IMR-90 (cell line): ENCODE data around the gene SETD3. TPM values are rescaled to one million over a fixed set of nuclear protein-coding genes. Genes with fewer than 3 reads are reported as not detected.

ENCODE experiments used
- ATAC-seq: fragments of 200-7000 bp; cut with Tn5 transposase; 2 replicates; pipeline ENCODE4 v1.9.1; 2020; ENCODE audit warnings: low read depth, mild to moderate bottlenecking, moderate library complexity
- BruUV-seq: library from RNA; stranded (reverse); fragments of 400-500 nt; replicated peaks from 2 replicates; lab custom pipeline; 2021; lab: Mats Ljungman, UMichigan
- CTCF ChIA-PET: fragments of 300-600 bp; formaldehyde crosslinking; extraction: SDS; loops from one replicate; lab custom pipeline; 2021; ENCODE audit warnings: antibody characterized with exemption; lab: Yijun Ruan, JAX
- POLR2A ChIA-PET: fragments of 300-600 bp; sonication (Branson Sonifier 250); formaldehyde crosslinking; loops from one replicate; lab custom pipeline; 2022; ENCODE audit warnings: antibody characterized with exemption; ENCODE audit not compliant: unreplicated experiment; lab: Charles Lee
- DNase-seq: peaks from one replicate; pipeline ENCODE4 v3.0.0; 2013
- H2AFZ ChIP-seq: replicated peaks from 2 replicates; pipeline ENCODE3; 2013; ENCODE audit warnings: low read length, mild to moderate bottlenecking; ENCODE audit not compliant: poor library complexity
- H2AK5ac ChIP-seq: 2 replicates; pipeline ENCODE4 v1.6.1; 2013; ENCODE audit warnings: low read depth, low read length, inconsistent platforms
- H2AK9ac ChIP-seq: replicated peaks from 2 replicates; pipeline ENCODE3; 2013; ENCODE audit warnings: mild to moderate bottlenecking, low read depth, low read length, moderate library complexity; ENCODE audit not compliant: poor library complexity
- H2BK120ac ChIP-seq: 2 replicates; pipeline ENCODE4 v1.6.1; 2013; ENCODE audit warnings: low read depth, low read length, inconsistent platforms
- H2BK15ac ChIP-seq: 3 replicates; pipeline ENCODE4 v1.6.1; 2013; ENCODE audit warnings: low read depth, low read length, inconsistent platforms
- H2BK20ac ChIP-seq: 2 replicates; pipeline ENCODE4 v1.6.1; 2013; ENCODE audit warnings: low read depth, mild to moderate bottlenecking, inconsistent platforms, low read length, moderate library complexity
- H2BK5ac ChIP-seq: 2 replicates; pipeline ENCODE4 v1.6.1; 2013; ENCODE audit warnings: mild to moderate bottlenecking, low read depth, low read length, inconsistent platforms; ENCODE audit not compliant: poor library complexity, severe bottlenecking
- H3K14ac ChIP-seq: replicated peaks from 2 replicates; pipeline ENCODE4 v1.6.1; 2013; ENCODE audit warnings: low read depth, low read length, inconsistent platforms
- H3K18ac ChIP-seq: 2 replicates; pipeline ENCODE4 v1.6.1; 2013; ENCODE audit warnings: low read depth, low read length, control low read depth
- H3K23ac ChIP-seq: 2 replicates; pipeline ENCODE4 v1.6.1; 2013; ENCODE audit warnings: low read depth, low read length, inconsistent platforms
- H3K27ac ChIP-seq: 2 replicates; pipeline ENCODE4 v1.5.1; 2013; ENCODE audit warnings: mild to moderate bottlenecking, control low read depth, low read length; ENCODE audit not compliant: insufficient read depth
- H3K27me3 ChIP-seq: 2 replicates; pipeline ENCODE4 v1.6.1; 2013; ENCODE audit warnings: low read length; ENCODE audit not compliant: control insufficient read depth, insufficient read depth
- H3K36me3 ChIP-seq: 2 replicates; pipeline ENCODE4 v1.6.1; 2013; ENCODE audit warnings: low read length, mixed read lengths; ENCODE audit not compliant: control insufficient read depth, insufficient read depth
- H3K4ac ChIP-seq: 2 replicates; pipeline ENCODE4 v1.6.1; 2013; ENCODE audit warnings: low read depth, low read length, inconsistent platforms
- H3K4me1 ChIP-seq: 2 replicates; pipeline ENCODE4 v1.6.1; 2013; ENCODE audit warnings: low read length, mixed read lengths; ENCODE audit not compliant: control insufficient read depth, insufficient read depth
- H3K4me2 ChIP-seq: 2 replicates; pipeline ENCODE4 v1.6.1; 2013; ENCODE audit warnings: low read depth, mild to moderate bottlenecking, control low read depth, low read length, moderate library complexity
- H3K4me3 ChIP-seq: 2 replicates; pipeline ENCODE4 v1.5.1; 2013; ENCODE audit warnings: low read depth, mild to moderate bottlenecking, control low read depth, low read length, moderate library complexity; ENCODE audit not compliant: insufficient read depth
- H3K56ac ChIP-seq: 2 replicates; pipeline ENCODE4 v1.6.1; 2013; ENCODE audit warnings: low read length, inconsistent platforms; ENCODE audit not compliant: insufficient read depth; ENCODE audit errors: extremely low read depth
- H3K79me1 ChIP-seq, 2 experiments: 2 replicates each; pipeline ENCODE4 v1.6.1; 2013; ENCODE audit warnings: low read length in 2 of 2, inconsistent platforms in 1 of 2, low read depth in 1 of 2
- H3K9ac ChIP-seq: 2 replicates; pipeline ENCODE4 v1.6.1; 2013; ENCODE audit warnings: low read depth, low read length, control low read depth
- H3K9me1 ChIP-seq: 2 replicates; pipeline ENCODE4 v1.6.1; 2013; ENCODE audit warnings: low read length, inconsistent platforms; ENCODE audit not compliant: insufficient read depth
- H3K9me3 ChIP-seq: 2 replicates; pipeline ENCODE4 v1.6.1; 2013; ENCODE audit warnings: low read length; ENCODE audit not compliant: control insufficient read depth, insufficient read depth
- H4K20me1 ChIP-seq: 2 replicates; pipeline ENCODE4 v1.6.1; 2013; ENCODE audit warnings: low read length, inconsistent platforms; ENCODE audit not compliant: insufficient read depth
- H4K5ac ChIP-seq: 2 replicates; pipeline ENCODE4 v1.6.1; 2013; ENCODE audit warnings: mild to moderate bottlenecking, low read depth, low read length, control low read depth
- H4K8ac ChIP-seq, 2 experiments: 2 replicates each; pipeline ENCODE4 v1.6.1; 2013; ENCODE audit warnings: low read depth in 2 of 2, low read length in 2 of 2, control low read depth in 1 of 2, inconsistent platforms in 1 of 2
- H4K91ac ChIP-seq: 2 replicates; pipeline ENCODE4 v1.6.1; 2013; ENCODE audit warnings: low read depth, low read length, inconsistent platforms; ENCODE audit not compliant: insufficient read depth
- BHLHE40 ChIP-seq: fragments of 150-350 bp; IDR thresholded peaks from 2 replicates; pipeline ENCODE4 v1.6.1; 2016; ENCODE audit warnings: mild to moderate bottlenecking, low read depth, low read length
- CEBPB ChIP-seq: IDR thresholded peaks from 2 replicates; pipeline ENCODE4 v1.6.1; 2012; ENCODE audit warnings: low read depth, low read length, improper control_type of control experiment
- CHD1 ChIP-seq: IDR thresholded peaks from 2 replicates; pipeline ENCODE4 v1.6.1; 2012; ENCODE audit warnings: low read depth, low read length, improper control_type of control experiment
- CTCF ChIP-seq: conservative IDR thresholded peaks from 2 replicates; pipeline ENCODE4 v1.5.1; 2012; ENCODE audit warnings: mild to moderate bottlenecking, low read depth, low read length, improper control_type of control experiment
- ELK1 ChIP-seq: fragments of 150-350 bp; IDR thresholded peaks from 2 replicates; pipeline ENCODE4 v1.6.1; 2016; ENCODE audit warnings: low read depth, mild to moderate bottlenecking, low read length, moderate library complexity, borderline replicate concordance
- FOS ChIP-seq: fragments of 150-350 bp; IDR thresholded peaks from 2 replicates; pipeline ENCODE4 v1.6.1; 2016; ENCODE audit warnings: low read depth, low read length
- MAZ ChIP-seq: IDR thresholded peaks from 2 replicates; pipeline ENCODE4 v1.6.1; 2012; ENCODE audit warnings: low read depth, mild to moderate bottlenecking, low read length, improper control_type of control experiment, moderate library complexity, borderline replicate concordance
- POLR2A ChIP-seq: IDR thresholded peaks from 2 replicates; pipeline ENCODE4 v1.6.1; 2012; ENCODE audit warnings: mild to moderate bottlenecking, low read depth, low read length
- RAD21 ChIP-seq: IDR thresholded peaks from 2 replicates; pipeline ENCODE4 v1.6.1; 2012; ENCODE audit warnings: low read length, improper control_type of control experiment
- RCOR1 ChIP-seq: IDR thresholded peaks from 2 replicates; pipeline ENCODE4 v1.6.1; 2012; ENCODE audit warnings: mild to moderate bottlenecking, low read length, improper control_type of control experiment; ENCODE audit not compliant: insufficient replicate concordance
- RFX5 ChIP-seq: IDR thresholded peaks from 2 replicates; pipeline ENCODE4 v1.8.0; 2012; ENCODE audit warnings: low read depth, mild to moderate bottlenecking, low read length, moderate library complexity
- SMC3 ChIP-seq: fragments of 150-350 bp; IDR thresholded peaks from 2 replicates; pipeline ENCODE4 v1.6.1; 2016; ENCODE audit warnings: low read depth, mild to moderate bottlenecking, antibody characterized with exemption, low read length, moderate library complexity
- USF2 ChIP-seq: fragments of 150-350 bp; IDR thresholded peaks from 2 replicates; pipeline ENCODE4 v1.6.1; 2017; ENCODE audit warnings: mild to moderate bottlenecking, antibody characterized with exemption, low read length, low read depth
- WGBS, 2 experiments: methylation state at CpG; one replicate each; pipeline versions ENCODE4 v1.1.5 to v1.1.7; 2013; ENCODE audit warnings: missing lambda C conversion rate in 2 of 2; ENCODE audit not compliant: insufficient read length in 1 of 2; ENCODE audit errors: extremely low coverage in 2 of 2; 5-methylcytosine and 5-hydroxymethylcytosine counted together
- dilution Hi-C: fragments of 300-500 bp; cut with HindIII; formaldehyde crosslinking; loops from one replicate; pipeline ENCODE4 v1.14.3; 2018; ENCODE audit warnings: low sequenced_read_pairs; ENCODE audit not compliant: unreplicated experiment
- in situ Hi-C: fragments of 300-500 bp; cut with MboI; formaldehyde crosslinking; loops from 3 replicates; pipeline ENCODE4 v1.14.3; 2019; ENCODE audit warnings: low sequenced_read_pairs, inconsistent platforms, mixed read lengths
- intact Hi-C: fragments of 100-400 bp; cut with micrococcal nuclease; formaldehyde crosslinking; loops from 2 replicates; pipeline ENCODE4 v1.10.0; 2022
- polyA plus RNA-seq, 3 experiments: library from polyadenylated mRNA; depleted of rRNA; stranded (reverse); fragments of >200 nt; gene quantifications; 2 replicates each; pipeline ENCODE4 v1.2.3, GENCODE V29; 2012; ENCODE audit warnings: low replicate concordance in 1 of 3
- total RNA-seq: library from RNA; depleted of rRNA; stranded (reverse); fragments of >200 nt; gene quantifications from 2 replicates; pipeline ENCODE4 v1.2.3, GENCODE V29; 2012

Gene SETD3
- total and polyA plus RNA-seq, 2 of the 4 experiments (the other 2 are of a cell fraction) = 18.8 to 31.9 TPM

GRCh38 chr14:99354166-99354875 lies 126.3 kb downstream of the SETD3 start:
- Histone ChIP-seq H2AFZ (no peak overlapping the region), H2AK5ac (no peak overlapping the region), H3K14ac (no peak overlapping the region), H2AK9ac (no peak overlapping the region), H3K79me1 (no peaks in the 10 kb centered on the region), H3K9ac (no peak overlapping the region), H3K9me1 (no peaks in the 10 kb centered on the region), H3K27ac (no peak overlapping the region), H3K4me3 (no peak overlapping the region), H3K4me2 (no peak overlapping the region), H4K8ac (no peak overlapping the region), H3K18ac (no peak overlapping the region), H2BK5ac (no peak overlapping the region), H3K4me1 (no peaks in the 10 kb centered on the region), H3K56ac (no peak overlapping the region), H3K9me3 (no peaks in the 10 kb centered on the region), H2BK120ac (no peak overlapping the region), H4K91ac (no peak overlapping the region), H2BK15ac (no peak overlapping the region), H3K36me3 (no peaks in the 10 kb centered on the region), H3K27me3 (peaks cover 2% of the 10 kb centered on the region), H3K4ac (no peak overlapping the region), H4K20me1 (no peaks in the 10 kb centered on the region), H3K23ac (no peak overlapping the region), H2BK20ac (no peak overlapping the region), H4K5ac (no peak overlapping the region)
- intact Hi-C loops = no loop called here
- ChIA-PET POLR2A (no interaction called here), CTCF (no interaction called here)
- in situ Hi-C loops = no loop called here
- DNase-seq (no peak), ATAC-seq (no peak)
- TF ChIP-seq RCOR1 (no peak), SMC3 (no peak), CHD1 (no peak), BHLHE40 (no peak), RAD21 (no peak), ELK1 (no peak), RFX5 (no peak), POLR2A (no peak), MAZ (no peak), CTCF (no peak), CEBPB (no peak), FOS (no peak), USF2 (no peak)
- no TSS peak for BruUV-seq
- dilution Hi-C loops = no loop called here
- 40% methylated on average over 1 of the region's 7 CpGs; no CpG with 5 or more reads in 1 of the 2 experiments for WGBS, 2 experiments
